RWPE1 (cell line): ENCODE data around the gene STARD13.

ENCODE experiments used
- CTCF ChIA-PET: fragments of 350-600 bp; sonication (Branson Sonifier 250); formaldehyde crosslinking; extraction: SDS; loops from one replicate; lab custom pipeline; 2021; lab: Yijun Ruan, JAX
- POLR2A ChIA-PET: fragments of 400-600 bp; formaldehyde crosslinking; extraction: SDS; loops from one replicate; lab custom pipeline; 2020; ENCODE audit warnings: antibody characterized with exemption; ENCODE audit not compliant: low non-redundant PET; lab: Yijun Ruan, JAX
- DNase-seq: peaks from one replicate; pipeline ENCODE4 v3.0.0; 2012; ENCODE audit warnings: low spot score
- H3K27ac ChIP-seq: fragments of 450-650 bp; 2 replicates; pipeline ENCODE4 v1.5.1; 2017
- CTCF ChIP-seq: fragments of 450-650 bp; conservative IDR thresholded peaks from 2 replicates; pipeline ENCODE4 v1.5.1; 2017; ENCODE audit warnings: low read depth, mild to moderate bottlenecking

Gene STARD13

GRCh38 chr13:33274264-33274663, 11.3 kb downstream of the STARD13 start:
- DNase-seq = no peak
- H3K27ac ChIP-seq = no peak overlapping the region
- CTCF ChIA-PET = no interaction called here
- POLR2A ChIA-PET = no interaction called here
- TF ChIP-seq CTCF = no peak

- no peak overlapping the region for H3K27ac ChIP-seq
- ChIA-PET POLR2A (interaction anchor here (1.1 kb wide), 1 partner anchor 13 kb away, joined by 3 read pairs; the partner anchor contains the start of gene STARD13), CTCF (interaction anchor here (0.9 kb wide), 1 partner anchor 13 kb away, joined by 5 read pairs; no protein-coding TSS in a partner anchor)
- DNase-seq = peak; percentile 46
- no peak for TF ChIP-seq CTCF
Measured at GRCh38 chr13:33272531-33273124, 12.9 kb downstream of the STARD13 start.

- no peak for TF ChIP-seq CTCF
- peak overlapping the region; percentile 52; the same call in 1 of the 2 replicates for H3K27ac ChIP-seq
- ChIA-PET POLR2A (no interaction called here), CTCF (no interaction called here)
- DNase-seq = no peak
Measured at GRCh38 chr13:33271759-33272158, 13.8 kb downstream of the STARD13 start.

- H3K27ac ChIP-seq = peak overlapping the region; percentile 52
- CTCF ChIA-PET = no interaction called here
- no peak for TF ChIP-seq CTCF
- POLR2A ChIA-PET = no interaction called here
- DNase-seq = no peak
Measured at GRCh38 chr13:33270895-33271538, 14.5 kb downstream of the STARD13 start.

- DNase-seq = no peak
- CTCF ChIA-PET = interaction anchor here (0.6 to 1.4 kb wide), 2 partner anchors 37 to 441 kb away, joined by 3 read pairs; no protein-coding TSS in a partner anchor
- POLR2A ChIA-PET = no interaction called here
- no peak for TF ChIP-seq CTCF
- no peak overlapping the region for H3K27ac ChIP-seq
Measured at GRCh38 chr13:33265607-33266006, 19.9 kb downstream of the STARD13 start.

- POLR2A ChIA-PET = no interaction called here
- no peak for DNase-seq
Measured at GRCh38 chr13:33265133-33265532, 20.4 kb downstream of the STARD13 start.

More at GRCh38 chr13:33265133-33265532, 20.4 kb downstream of the STARD13 start:
- TF ChIP-seq CTCF = no peak
- H3K27ac ChIP-seq = no peak overlapping the region
- CTCF ChIA-PET = interaction anchor here (1.4 kb wide), 1 partner anchor 36 kb away, joined by 3 read pairs; no protein-coding TSS in a partner anchor
